Limb (tissue), 2 donors: ENCODE measurements around the gene ARHGEF6.
"Not testable (repeated sequence)": the region's sequence is repeated elsewhere in the genome, so short reads cannot be mapped to it uniquely, and the experiment has no call there.

Source experiments
- DNase-seq, 2 donors: peaks; one replicate each; pipeline ENCODE4 v3.0.0-alpha.2; 2016; ENCODE audit errors: extremely low spot score in 2 of 2

ARHGEF6 gene

GRCh38 chrX:136780763-136781162, at the start of gene ARHGEF6:
Gene ARHGEF6, minus strand, starts transcription at chrX:136780932. Its CDS starts 50 bp downstream, at chrX:136780882.
- DNase-seq: no peak

GRCh38 chrX:136829413-136829812, 48.7 kb upstream of the ARHGEF6 start:
- DNase-seq: no peak

- DNase-seq: no peak
Observed at GRCh38 chrX:136828830-136829229, 48.1 kb upstream of the ARHGEF6 start.

GRCh38 chrX:136827026-136827425, 46.3 kb upstream of the ARHGEF6 start:
- no peak for DNase-seq

GRCh38 chrX:136825771-136826170, 45.0 kb upstream of the ARHGEF6 start:
- no peak for DNase-seq

- DNase-seq: no peak
Observed at GRCh38 chrX:136823175-136823574, 42.4 kb upstream of the ARHGEF6 start.

GRCh38 chrX:136822337-136823095, 41.8 kb upstream of the ARHGEF6 start:
- DNase-seq: no peak

- not testable (repeated sequence) for DNase-seq
Observed at GRCh38 chrX:136819756-136820155, 39.0 kb upstream of the ARHGEF6 start.

GRCh38 chrX:136819031-136819703, 38.4 kb upstream of the ARHGEF6 start:
- DNase-seq: no peak

GRCh38 chrX:136816975-136817374, 36.2 kb upstream of the ARHGEF6 start:
- no peak for DNase-seq

GRCh38 chrX:136814847-136815750, 34.4 kb upstream of the ARHGEF6 start:
- DNase-seq: no peak

- DNase-seq: no peak
Observed at GRCh38 chrX:136812286-136812685, 31.6 kb upstream of the ARHGEF6 start.

GRCh38 chrX:136810493-136810892, 29.8 kb upstream of the ARHGEF6 start:
- DNase-seq: no peak

- peak in 1 of 2 donors; percentile 1 for DNase-seq
Observed at GRCh38 chrX:136806891-136807410, 26.2 kb upstream of the ARHGEF6 start.

- DNase-seq: no peak
Observed at GRCh38 chrX:136802515-136802914, 21.8 kb upstream of the ARHGEF6 start.

- DNase-seq: no peak
Observed at GRCh38 chrX:136797787-136798186, 17.1 kb upstream of the ARHGEF6 start.

- not testable (repeated sequence) for DNase-seq
Observed at GRCh38 chrX:136795132-136795531, 14.4 kb upstream of the ARHGEF6 start.

- DNase-seq: not testable (repeated sequence)
Observed at GRCh38 chrX:136794660-136795059, 13.9 kb upstream of the ARHGEF6 start.

GRCh38 chrX:136794080-136794479, 13.3 kb upstream of the ARHGEF6 start:
- DNase-seq: no peak

- no peak for DNase-seq
Observed at GRCh38 chrX:136789856-136790255, 9.1 kb upstream of the ARHGEF6 start.

GRCh38 chrX:136784231-136784630, 3.5 kb upstream of the ARHGEF6 start:
- no peak for DNase-seq

GRCh38 chrX:136783159-136783558, 2.4 kb upstream of the ARHGEF6 start:
- no peak for DNase-seq
